HG03460 (cell line): Measurements from ENCODE around the gene MAFF.
"Not testable (repeated sequence)": the region's sequence is repeated elsewhere in the genome, so short reads cannot be mapped to it uniquely, and the experiment has no call there.

ENCODE experiments used
- ATAC-seq: cut with Tn5 transposase; IDR thresholded peaks from one replicate; pipeline ENCODE4 v1.9.1; 2021; ENCODE audit not compliant: unreplicated experiment

MAFF gene

DNA sequence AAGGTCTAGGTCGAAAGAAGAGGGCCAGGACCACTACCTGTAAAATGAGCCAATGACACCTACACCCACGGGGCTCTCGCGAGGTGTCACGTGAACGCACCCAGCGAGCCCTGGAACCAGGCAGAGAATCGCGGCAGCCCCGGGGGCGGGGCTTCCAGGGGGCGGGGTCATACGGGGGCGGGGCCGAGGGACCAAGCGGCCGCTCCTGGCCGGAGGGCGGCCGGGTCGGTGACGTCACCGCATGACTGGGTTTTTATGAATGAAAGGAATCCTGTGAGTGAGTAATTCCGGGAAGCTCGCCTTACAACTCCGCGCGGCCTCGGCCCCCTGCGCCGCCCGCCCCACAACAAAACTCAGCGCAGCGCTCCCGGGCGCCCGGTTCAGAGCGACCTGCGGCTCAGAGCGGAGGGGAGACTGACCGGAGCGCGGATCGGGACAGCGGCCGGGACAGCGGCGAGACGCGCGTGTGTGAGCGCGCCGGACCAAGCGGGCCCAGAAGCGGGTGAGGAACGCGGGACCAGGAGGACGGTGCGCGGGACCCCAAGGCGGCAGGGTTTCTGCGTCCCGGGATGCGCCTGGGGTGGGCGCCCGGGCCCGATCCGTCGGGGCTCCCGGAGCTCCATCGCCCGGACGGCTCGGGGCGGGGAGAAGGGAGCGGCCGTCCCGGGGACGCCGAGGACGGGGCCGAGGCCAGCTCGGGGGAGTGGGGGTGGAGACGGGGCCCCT is at the start of gene MAFF:
MAFF (plus strand) TSS at position 284 of the 726 bp plus-strand sequence. CDS start 11,860 bp downstream, outside the sequence.
- ATAC-seq = peak; percentile 42

DNA sequence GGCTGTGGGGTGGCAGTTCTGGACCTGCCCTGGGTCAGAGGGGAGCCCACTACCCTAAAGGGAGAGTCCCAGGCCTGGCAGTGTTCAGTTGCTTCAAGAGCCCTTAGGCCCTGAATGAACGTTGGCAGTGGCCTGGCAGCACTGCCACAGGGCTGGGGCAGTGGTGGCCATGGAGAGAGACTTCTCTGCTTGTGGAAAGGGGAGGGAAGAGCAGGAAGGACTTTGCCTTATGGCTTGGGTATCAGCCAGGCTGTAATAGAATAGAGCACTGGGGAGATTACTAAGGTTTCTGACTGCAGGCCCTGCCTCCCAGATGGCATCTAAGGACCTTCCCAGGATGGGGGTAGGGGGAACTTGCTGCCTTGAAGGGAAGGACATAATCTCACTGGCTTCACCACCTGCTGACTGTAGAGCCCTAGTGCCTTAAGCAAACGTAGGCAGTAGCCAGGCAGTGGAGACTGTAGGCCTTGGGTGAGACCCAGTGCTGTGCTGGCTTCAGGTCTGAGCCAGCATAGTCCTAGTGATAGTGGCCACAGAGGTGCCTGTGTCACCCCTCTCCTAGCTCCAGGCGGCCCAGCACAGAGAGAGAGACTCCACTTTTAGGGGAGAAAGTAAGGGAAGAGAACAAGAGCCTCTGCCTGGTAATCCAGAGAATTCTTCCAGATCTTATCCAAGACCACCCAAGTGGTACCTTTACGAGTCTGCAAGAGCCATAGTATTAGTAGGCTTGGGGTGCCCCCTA is 47.8 kb upstream of the MAFF start:
- ATAC-seq = no peak

DNA sequence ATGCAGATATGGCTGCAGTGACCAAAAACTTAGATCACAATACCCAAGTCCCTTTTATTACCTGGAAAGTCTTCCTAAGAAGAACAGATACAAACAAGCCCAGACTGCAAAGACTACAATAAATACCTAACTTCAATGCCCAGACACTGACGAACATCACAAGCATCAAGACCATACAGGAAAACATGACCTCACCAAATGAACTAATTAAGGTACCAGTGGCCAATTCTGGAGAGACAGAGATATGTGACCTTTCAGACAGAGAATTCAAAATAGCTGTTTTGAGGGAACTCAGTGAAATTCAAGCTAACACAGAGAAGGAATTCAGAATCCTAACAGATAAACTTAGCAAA is 47.3 kb upstream of the MAFF start:
- not testable (repeated sequence) for ATAC-seq

DNA sequence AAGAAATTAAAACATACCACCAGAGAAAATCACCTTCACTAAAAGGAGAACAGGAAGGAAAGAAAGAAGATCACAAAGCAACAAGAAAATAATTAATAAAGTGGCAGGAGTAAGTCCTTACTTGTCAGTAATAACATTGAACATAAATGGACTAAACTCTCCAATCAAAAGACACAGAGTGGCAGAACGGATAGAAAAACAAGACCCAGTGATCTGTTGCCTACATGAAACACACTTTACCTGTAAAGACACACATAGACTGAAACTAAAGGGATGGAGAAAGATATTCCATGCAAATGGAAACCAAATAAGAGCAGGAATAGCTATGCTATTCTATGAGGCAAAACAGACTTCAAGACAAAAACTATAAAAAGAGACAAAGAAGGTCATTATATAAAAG is 46.1 kb upstream of the MAFF start:
- ATAC-seq = no peak

GRCh38 chr22:38162881-38163843 is 38.6 kb upstream of the MAFF start:
- ATAC-seq = peak; percentile 44

GRCh38 chr22:38163844-38164550 is 37.8 kb upstream of the MAFF start:
- ATAC-seq = no peak

GRCh38 chr22:38164551-38164918 is 37.3 kb upstream of the MAFF start:
- ATAC-seq = no peak

DNA sequence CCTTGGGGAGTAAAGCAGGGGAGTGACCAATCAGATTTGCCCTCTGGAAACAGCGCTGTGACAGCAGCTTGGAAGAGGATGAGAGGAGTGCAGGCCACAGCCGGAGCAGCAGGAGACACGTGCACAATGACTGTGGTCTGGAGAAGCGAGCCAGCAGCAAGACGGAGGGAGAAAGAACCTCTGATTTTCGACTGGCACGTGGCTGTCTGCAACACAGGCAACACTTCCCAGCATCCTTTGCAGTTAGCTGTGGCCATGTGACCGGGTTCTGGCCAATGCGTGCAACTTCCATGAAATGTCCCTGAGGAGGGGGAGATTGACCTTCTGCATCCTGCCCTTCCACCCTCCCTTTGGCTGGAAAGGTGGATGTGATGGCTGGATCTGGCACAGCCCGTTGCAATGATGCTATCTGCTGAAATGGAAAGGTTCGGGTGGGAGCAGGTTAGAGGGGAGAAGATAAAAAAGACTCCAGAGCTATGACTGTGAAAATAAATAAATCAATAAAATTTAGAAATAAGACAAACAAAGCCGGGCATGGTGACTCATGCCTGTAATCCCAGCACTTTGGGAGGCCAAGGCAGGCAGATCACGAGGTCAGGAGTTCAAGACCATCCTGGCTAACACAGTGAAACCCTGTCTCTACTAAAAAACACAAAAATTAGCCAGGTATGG is 35.7 kb upstream of the MAFF start:
- ATAC-seq = no peak

- no peak for ATAC-seq
These were observed 33.8 kb upstream of the MAFF start for GRCh38 chr22:38167988-38168407.

DNA sequence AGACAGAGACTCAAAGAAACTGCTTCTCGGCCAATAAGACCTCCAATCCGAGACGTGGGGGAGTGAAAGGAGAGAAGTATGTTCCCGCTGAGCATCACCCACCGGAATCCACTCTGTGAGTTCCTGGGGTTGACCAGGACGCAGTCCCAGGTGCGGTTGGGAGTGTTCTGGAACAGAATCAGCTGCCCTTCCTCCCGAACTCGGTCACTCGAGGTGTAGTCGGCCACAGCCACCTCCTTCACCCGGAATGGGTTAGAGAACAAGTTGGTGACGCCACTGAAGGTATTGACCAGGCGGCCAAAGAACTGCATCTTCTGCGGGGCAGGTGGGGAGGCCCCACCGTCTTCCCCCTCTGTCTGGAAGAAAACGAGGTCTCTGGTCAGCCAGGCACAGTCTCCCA is 32.7 kb upstream of the MAFF start:
- ATAC-seq = no peak

- no peak for ATAC-seq
These were observed 31.3 kb upstream of the MAFF start for GRCh38 chr22:38170469-38170868.

GRCh38 chr22:38171927-38172831 is 29.6 kb upstream of the MAFF start:
- no peak for ATAC-seq

DNA sequence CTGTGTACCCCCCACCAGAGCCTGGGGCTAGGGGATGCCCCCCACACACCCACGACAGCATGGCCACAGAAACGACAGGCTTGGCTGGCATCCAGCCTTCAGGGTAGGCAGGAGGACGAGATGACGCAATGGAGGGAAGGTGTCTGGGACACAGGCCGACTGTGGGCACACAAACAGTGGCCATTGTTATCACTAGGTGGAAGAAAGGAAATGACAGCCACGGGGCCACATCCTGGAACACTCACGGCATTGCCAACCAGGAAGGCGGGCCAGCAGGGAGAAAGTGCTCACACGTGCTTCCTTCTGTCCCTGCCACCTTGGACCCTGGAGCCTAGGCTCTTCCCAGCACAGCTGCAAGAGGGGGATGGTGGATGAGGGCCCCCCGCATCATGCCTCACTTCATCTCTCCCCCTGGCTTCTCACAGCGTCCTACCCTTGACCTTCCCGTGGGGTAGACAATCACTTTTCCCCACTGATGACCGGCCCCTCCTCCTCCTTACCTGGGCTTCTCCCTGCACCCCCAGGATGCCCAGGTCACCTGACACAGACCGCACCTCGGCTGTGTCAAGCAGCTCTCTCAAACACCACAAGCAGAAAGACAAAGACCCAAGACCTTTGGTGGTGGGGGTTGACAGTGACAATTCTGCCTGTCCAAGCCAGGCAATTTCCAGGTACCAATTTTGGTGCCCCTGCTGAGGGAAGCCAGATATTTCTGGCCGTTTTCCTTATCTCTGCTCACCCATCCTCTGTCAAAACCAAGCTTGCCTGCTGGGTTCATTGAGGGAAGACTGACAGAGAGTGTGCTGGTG is 28.8 kb upstream of the MAFF start:
- ATAC-seq = no peak

DNA sequence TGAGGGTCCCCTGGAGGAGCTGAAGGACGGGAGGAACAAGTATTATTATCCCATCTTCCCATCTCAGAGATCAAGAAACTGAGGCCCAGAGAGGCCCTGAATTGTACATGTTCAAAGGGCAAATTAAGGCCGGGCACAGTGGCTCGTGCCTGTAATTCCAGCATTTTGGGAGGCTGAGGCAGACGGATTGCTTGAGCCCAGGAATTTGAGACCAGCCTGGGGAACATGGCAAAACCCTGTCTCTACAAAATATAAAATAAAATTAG is 28.2 kb upstream of the MAFF start:
- ATAC-seq = no peak

DNA sequence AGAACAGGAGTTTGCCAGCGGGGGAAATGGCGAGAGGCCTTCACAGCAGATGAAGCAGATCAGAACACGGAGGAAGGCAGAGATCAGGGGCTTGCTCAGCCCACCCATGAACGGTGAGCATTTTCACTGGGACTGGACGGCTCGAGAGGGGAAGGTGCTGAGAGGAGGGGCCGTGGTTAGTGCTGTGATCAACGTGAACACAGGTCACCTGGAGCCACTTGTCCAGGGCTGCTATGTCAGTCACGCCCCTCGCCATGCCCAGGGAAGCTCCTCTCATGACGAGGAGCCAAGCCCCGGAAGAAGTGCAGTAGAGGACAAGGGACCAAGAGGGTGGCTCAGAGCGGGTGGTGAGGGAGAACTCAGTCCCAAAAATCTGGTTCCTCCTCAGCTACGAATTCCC is 27.2 kb upstream of the MAFF start:
- ATAC-seq = no peak

GRCh38 chr22:38175206-38176118 is 26.3 kb upstream of the MAFF start:
- no peak for ATAC-seq

- no peak for ATAC-seq
These were observed 25.5 kb upstream of the MAFF start for GRCh38 chr22:38176170-38176741.
